Liver (tissue), 9 donors: ENCODE data around the gene PPP6C. TPM values are rescaled to one million over a fixed set of nuclear protein-coding genes. Genes with fewer than 3 reads are reported as not detected.

Source experiments
- DNase-seq: peaks from one replicate; pipeline ENCODE4 v3.0.0-alpha.2; 2017; ENCODE audit warnings: low spot score
- H3K27ac ChIP-seq, 2 donors: one replicate each; pipeline ENCODE4 v1.7.0; 2013; ENCODE audit warnings: inconsistent platforms in 2 of 2, low read length in 2 of 2, control low read depth in 1 of 2, low read depth in 1 of 2, mild to moderate bottlenecking in 1 of 2
- H3K27me3 ChIP-seq, 4 donors: one replicate each; pipeline versions ENCODE4 v1.6.1 to v1.7.0; 2013; ENCODE audit warnings: low read length in 3 of 4, inconsistent platforms in 1 of 4, mild to moderate bottlenecking in 1 of 4, moderate library complexity in 1 of 4; ENCODE audit not compliant: control insufficient read depth in 4 of 4, insufficient read depth in 4 of 4
- H3K36me3 ChIP-seq, 4 donors: one replicate each; pipeline versions ENCODE4 v1.6.1 to v1.7.0; 2013; ENCODE audit warnings: low read length in 3 of 4, mild to moderate bottlenecking in 3 of 4, low read depth in 1 of 4, moderate library complexity in 1 of 4; ENCODE audit not compliant: control insufficient read depth in 4 of 4, insufficient read depth in 3 of 4
- H3K4me1 ChIP-seq, 4 donors: one replicate each; pipeline versions ENCODE4 v1.6.1 to v1.7.0; 2013; ENCODE audit warnings: low read length in 3 of 4, mild to moderate bottlenecking in 3 of 4, moderate library complexity in 1 of 4; ENCODE audit not compliant: control insufficient read depth in 4 of 4, insufficient read depth in 4 of 4
- H3K4me3 ChIP-seq, 3 donors: one replicate each; pipeline versions ENCODE4 v1.6.1 to v1.7.0; 2013; ENCODE audit warnings: low read length in 3 of 3, control low read depth in 1 of 3, low read depth in 1 of 3, mild to moderate bottlenecking in 1 of 3
- H3K9ac ChIP-seq, 2 donors: one replicate each; pipeline ENCODE4 v1.7.0; 2013; ENCODE audit warnings: low read length in 2 of 2, mild to moderate bottlenecking in 2 of 2, moderate library complexity in 2 of 2, control low read depth in 1 of 2, low read depth in 1 of 2
- H3K9me3 ChIP-seq, 4 donors: one replicate each; pipeline versions ENCODE4 v1.6.1 to v1.7.0; 2013; ENCODE audit warnings: low read length in 3 of 4; ENCODE audit not compliant: control insufficient read depth in 4 of 4
- ATF3 ChIP-seq: IDR thresholded peaks from 2 replicates; pipeline ENCODE4 v1.6.1; 2016; ENCODE audit warnings: antibody characterized with exemption
- CTCF ChIP-seq: fragments of 150-350 bp; IDR thresholded peaks from 2 replicates; pipeline ENCODE4 v1.5.1; 2017; ENCODE audit warnings: improper control_type of control experiment, low read depth, low read length; ENCODE audit not compliant: missing input control
- EGR1 ChIP-seq, 2 donors: IDR thresholded peaks; 2 replicates each; pipeline ENCODE4 v1.6.1; 2016 to 2018; ENCODE audit warnings: antibody characterized with exemption in 2 of 2, low read depth in 2 of 2
- FOXA1 ChIP-seq: IDR thresholded peaks from 2 replicates; pipeline ENCODE4 v1.6.1; 2016; ENCODE audit warnings: antibody characterized with exemption
- FOXA2 ChIP-seq: IDR thresholded peaks from 2 replicates; pipeline ENCODE4 v1.6.1; 2016; ENCODE audit warnings: antibody characterized with exemption
- GABPA ChIP-seq, 2 donors: IDR thresholded peaks in 1 of 2; conservative IDR thresholded peaks in 1 of 2; 2 replicates each; pipeline ENCODE4 v1.6.1; 2016; ENCODE audit warnings: antibody characterized with exemption in 2 of 2, mild to moderate bottlenecking in 1 of 2, moderate library complexity in 1 of 2
- HNF4A ChIP-seq, 2 donors: conservative IDR thresholded peaks; 2 replicates each; pipeline ENCODE4 v1.6.1; 2016; ENCODE audit warnings: antibody characterized with exemption in 2 of 2, mild to moderate bottlenecking in 2 of 2
- HNF4G ChIP-seq: IDR thresholded peaks from 2 replicates; pipeline ENCODE4 v1.6.1; 2016; ENCODE audit warnings: antibody characterized with exemption
- JUND ChIP-seq, 2 donors: IDR thresholded peaks; 2 replicates each; pipeline ENCODE4 v1.6.1; 2016; ENCODE audit warnings: antibody characterized with exemption in 2 of 2
- MAX ChIP-seq: IDR thresholded peaks from 2 replicates; pipeline ENCODE4 v1.6.1; 2016; ENCODE audit warnings: antibody characterized with exemption
- NR2F2 ChIP-seq: IDR thresholded peaks from 2 replicates; pipeline ENCODE4 v1.6.1; 2016; ENCODE audit warnings: antibody characterized with exemption
- RAD21 ChIP-seq, 2 donors: IDR thresholded peaks; 2 replicates each; pipeline ENCODE4 v1.6.1; 2016; ENCODE audit warnings: antibody characterized with exemption in 2 of 2, mild to moderate bottlenecking in 2 of 2
- REST ChIP-seq: IDR thresholded peaks from 2 replicates; pipeline ENCODE4 v1.6.1; 2016; ENCODE audit warnings: antibody characterized with exemption, mild to moderate bottlenecking
- RXRA ChIP-seq, 2 donors: IDR thresholded peaks; 2 replicates each; pipeline ENCODE4 v1.6.1; 2017 to 2018; ENCODE audit warnings: antibody characterized with exemption in 2 of 2, mild to moderate bottlenecking in 1 of 2
- SP1 ChIP-seq: IDR thresholded peaks from 2 replicates; pipeline ENCODE4 v1.6.1; 2018; ENCODE audit warnings: antibody characterized with exemption, mild to moderate bottlenecking
- TAF1 ChIP-seq: conservative IDR thresholded peaks from 2 replicates; pipeline ENCODE4 v1.6.1; 2016; ENCODE audit warnings: antibody characterized with exemption, mild to moderate bottlenecking
- YY1 ChIP-seq: IDR thresholded peaks from 2 replicates; pipeline ENCODE4 v1.6.1; 2016; ENCODE audit warnings: antibody characterized with exemption, mild to moderate bottlenecking
- ZBTB33 ChIP-seq: IDR thresholded peaks from 2 replicates; pipeline ENCODE4 v1.6.1; 2016; ENCODE audit warnings: antibody characterized with exemption
- WGBS: extraction: QIAGEN DNeasy Blood & Tissue Kit; methylation state at CpG from one replicate; pipeline ENCODE4 v1.1.7; 2013; 5-methylcytosine and 5-hydroxymethylcytosine counted together
- polyA plus RNA-seq, 2 donors: library from polyadenylated mRNA; stranded (reverse) in 1 of 2; unstranded in 1 of 2; fragments of 200-250 nt in 1 of 2; fragments of >200 nt in 1 of 2; fragmentation: Nextera tagmentation in 1 of 2; extraction: Ambion mirVana in 1 of 2; gene quantifications; one replicate each; pipeline versions ENCODE4 v1.2.1 to v1.2.3, GENCODE V29; 2013 to 2015
- total RNA-seq, 2 donors: library from RNA; depleted of rRNA; stranded (reverse); fragments of >200 nt; gene quantifications; one replicate each; pipeline ENCODE4 v1.2.3, GENCODE V29; 2014
- donor health status: healthy.
- donor health status: healthy.
- donor health status: healthy.
- donor health status: healthy.
- donor health status: healthy.

Gene PPP6C
- total and polyA plus RNA-seq, 4 donors, result 10.1 to 14.8 (median 12.2) TPM

- DNase-seq, result no peak
- H3K27me3 ChIP-seq, result no peaks in the 10 kb centered on the region
- H3K9me3 ChIP-seq, result no peaks in the 10 kb centered on the region
- WGBS, result 58% methylated on average over 3 of the region's 3 CpGs
- H3K27ac ChIP-seq, result no peak overlapping the region
- peaks cover 0 to 9% (median 5%) of the 10 kb centered on the region in 4 donors for H3K36me3 ChIP-seq
- TF ChIP-seq REST (no peak), SP1 (no peak), TAF1 (no peak), HNF4G (no peak), ZBTB33 (no peak), RAD21 (IDR thresholded peaks at IDR 0.05) (no peak), EGR1 (IDR thresholded peaks at IDR 0.05; ENCODE audit: low read depth in 2 of 2) (no peak), CTCF (no peak), ATF3 (no peak), MAX (no peak), YY1 (no peak), HNF4A (conservative IDR thresholded peaks at IDR 0.05) (no peak), NR2F2 (no peak), GABPA (IDR thresholded peaks at IDR 0.05 in 1 of 2, conservative IDR thresholded peaks at IDR 0.05 in 1 of 2) (no peak), FOXA1 (no peak), RXRA (IDR thresholded peaks at IDR 0.05) (no peak), FOXA2 (no peak), JUND (IDR thresholded peaks at IDR 0.05) (no peak)
- no peak overlapping the region for H3K9ac ChIP-seq
- H3K4me3 ChIP-seq, result no peak overlapping the region
- H3K4me1 ChIP-seq, result peaks cover 0 to 7% (median 2%) of the 10 kb centered on the region in 4 donors
Observed at GRCh38 chr9:125161284-125161918, 28.2 kb downstream of the PPP6C start.
